ENCODE data around the gene CABLES1.

DNA sequence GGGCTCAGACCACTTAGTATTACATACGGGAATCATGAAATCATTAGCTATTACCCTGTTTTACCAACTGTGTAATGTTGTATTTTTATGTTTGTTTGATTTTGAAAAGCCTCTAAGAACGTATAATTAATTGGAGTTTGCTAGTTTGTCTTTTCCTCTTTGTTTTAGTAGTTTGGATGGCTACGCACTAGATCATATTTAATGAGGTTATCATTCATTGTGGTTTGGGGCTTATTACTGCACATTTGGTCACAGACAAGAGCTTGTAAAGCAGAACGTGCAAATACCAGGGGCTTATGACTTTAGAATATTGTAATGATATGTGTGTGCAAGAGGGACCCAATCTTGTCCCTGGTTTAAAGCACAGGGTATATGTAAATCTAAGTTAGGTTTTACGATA lies 10.3 kb downstream of the CABLES1 start:
- TF ChIP-seq, protein P1, sequence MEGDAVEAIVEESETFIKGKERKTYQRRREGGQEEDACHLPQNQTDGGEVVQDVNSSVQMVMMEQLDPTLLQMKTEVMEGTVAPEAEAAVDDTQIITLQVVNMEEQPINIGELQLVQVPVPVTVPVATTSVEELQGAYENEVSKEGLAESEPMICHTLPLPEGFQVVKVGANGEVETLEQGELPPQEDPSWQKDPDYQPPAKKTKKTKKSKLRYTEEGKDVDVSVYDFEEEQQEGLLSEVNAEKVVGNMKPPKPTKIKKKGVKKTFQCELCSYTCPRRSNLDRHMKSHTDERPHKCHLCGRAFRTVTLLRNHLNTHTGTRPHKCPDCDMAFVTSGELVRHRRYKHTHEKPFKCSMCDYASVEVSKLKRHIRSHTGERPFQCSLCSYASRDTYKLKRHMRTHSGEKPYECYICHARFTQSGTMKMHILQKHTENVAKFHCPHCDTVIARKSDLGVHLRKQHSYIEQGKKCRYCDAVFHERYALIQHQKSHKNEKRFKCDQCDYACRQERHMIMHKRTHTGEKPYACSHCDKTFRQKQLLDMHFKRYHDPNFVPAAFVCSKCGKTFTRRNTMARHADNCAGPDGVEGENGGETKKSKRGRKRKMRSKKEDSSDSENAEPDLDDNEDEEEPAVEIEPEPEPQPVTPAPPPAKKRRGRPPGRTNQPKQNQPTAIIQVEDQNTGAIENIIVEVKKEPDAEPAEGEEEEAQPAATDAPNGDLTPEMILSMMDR (IDR thresholded peaks at IDR 0.05; ENCODE audit: poor library complexity): no peak
- no peak for TF ChIP-seq EZH2 (IDR thresholded peaks at IDR 0.05; ENCODE audit: borderline replicate concordance)
